CD4-positive, alpha-beta T cell treated with Interleukin-2 at 100 ng/mL for 4 hours (primary cell): Measurements from ENCODE around the gene DISP2.

ENCODE experiments used
- DNase-seq: peaks from one replicate; pipeline ENCODE4 v3.0.0-alpha.2; 2020; ENCODE audit warnings: low spot score

DISP2 gene

GRCh38 chr15:40342416-40343320 is 15.4 kb upstream of the DISP2 start:
- DNase-seq, result no peak

GRCh38 chr15:40343512-40343911 is 14.5 kb upstream of the DISP2 start:
- DNase-seq, result no peak

GRCh38 chr15:40344217-40344616 is 13.8 kb upstream of the DISP2 start:
- no peak for DNase-seq

- peak; percentile 74 for DNase-seq
Measured at GRCh38 chr15:40344631-40345120, 13.3 kb upstream of the DISP2 start.

- no peak for DNase-seq
Measured at GRCh38 chr15:40345225-40345866, 12.7 kb upstream of the DISP2 start.

- DNase-seq, result no peak
Measured at GRCh38 chr15:40345867-40346578, 12.0 kb upstream of the DISP2 start.

- DNase-seq, result no peak
Measured at GRCh38 chr15:40346579-40347558, 11.2 kb upstream of the DISP2 start.

GRCh38 chr15:40347559-40348473 is 10.2 kb upstream of the DISP2 start:
- no peak for DNase-seq

- DNase-seq, result no peak
Measured at GRCh38 chr15:40348474-40348870, 9.5 kb upstream of the DISP2 start.

- no peak for DNase-seq
Measured at GRCh38 chr15:40349163-40349562, 8.9 kb upstream of the DISP2 start.

GRCh38 chr15:40352281-40352901 is 5.6 kb upstream of the DISP2 start:
- no peak for DNase-seq

- DNase-seq, result no peak
Measured at GRCh38 chr15:40353697-40354096, 4.3 kb upstream of the DISP2 start.

- no peak for DNase-seq
Measured at GRCh38 chr15:40354408-40355171, 3.4 kb upstream of the DISP2 start.

GRCh38 chr15:40355976-40356585 is 1.9 kb upstream of the DISP2 start:
- no peak for DNase-seq

- DNase-seq, result no peak
Measured at GRCh38 chr15:40357246-40357645, 773 bp upstream of the DISP2 start.

- peak; percentile 12 for DNase-seq
Measured at GRCh38 chr15:40358471-40359353, 693 bp downstream of the DISP2 start.

GRCh38 chr15:40360015-40360414 is 2.0 kb downstream of the DISP2 start:
- no peak for DNase-seq

- no peak for DNase-seq
Measured at GRCh38 chr15:40361640-40362039, 3.6 kb downstream of the DISP2 start.
